Activated naive CD8-positive, alpha-beta T cell treated with anti-CD3 and anti-CD28 coated beads, Interleukin-2, amount 10 ng/mL, durations not matched to agents 7 days and 5 days (primary cell): ENCODE data around the gene P2RX2. TPM values are rescaled to one million over a fixed set of nuclear protein-coding genes. Genes with fewer than 3 reads are reported as not detected.

ENCODE experiments used
- ATAC-seq: fragments of 150-1000 bp; cut with Tn5 transposase; one replicate; pipeline ENCODE4 v1.10.0; 2021; ENCODE audit warnings: low read depth, moderate library complexity
- POLR2A ChIA-PET: fragments of 350-600 bp; sonication (Branson Sonifier 250); formaldehyde crosslinking; loops from one replicate; lab custom pipeline; 2021; ENCODE audit warnings: antibody characterized with exemption; lab: Charles Lee
- DNase-seq: peaks from one replicate; pipeline ENCODE4 v3.0.0; 2021
- H3K27ac Mint-ChIP-seq: one replicate; pipeline ENCODE4 v1.8.0; 2022; ENCODE audit warnings: mild to moderate bottlenecking, mixed read lengths
- H3K27me3 Mint-ChIP-seq: one replicate; pipeline ENCODE4 v1.8.0; 2022; ENCODE audit warnings: mild to moderate bottlenecking, moderate library complexity, mixed read lengths
- H3K36me3 Mint-ChIP-seq: one replicate; pipeline ENCODE4 v1.8.0; 2021; ENCODE audit warnings: mild to moderate bottlenecking, mixed read lengths
- H3K4me1 Mint-ChIP-seq: one replicate; pipeline ENCODE4 v1.8.0; 2021; ENCODE audit warnings: mixed read lengths
- H3K4me3 Mint-ChIP-seq: one replicate; pipeline ENCODE4 v1.8.0; 2022; ENCODE audit warnings: mild to moderate bottlenecking, moderate library complexity, mixed read lengths
- H3K9me3 Mint-ChIP-seq: one replicate; pipeline ENCODE4 v1.8.0; 2021; ENCODE audit warnings: mixed read lengths
- total RNA-seq, 2 experiments: library from RNA; stranded (reverse); gene quantifications; one replicate each; pipeline ENCODE4 v1.2.3, GENCODE V29; 2021

P2RX2 gene
- not detected for total RNA-seq

DNA sequence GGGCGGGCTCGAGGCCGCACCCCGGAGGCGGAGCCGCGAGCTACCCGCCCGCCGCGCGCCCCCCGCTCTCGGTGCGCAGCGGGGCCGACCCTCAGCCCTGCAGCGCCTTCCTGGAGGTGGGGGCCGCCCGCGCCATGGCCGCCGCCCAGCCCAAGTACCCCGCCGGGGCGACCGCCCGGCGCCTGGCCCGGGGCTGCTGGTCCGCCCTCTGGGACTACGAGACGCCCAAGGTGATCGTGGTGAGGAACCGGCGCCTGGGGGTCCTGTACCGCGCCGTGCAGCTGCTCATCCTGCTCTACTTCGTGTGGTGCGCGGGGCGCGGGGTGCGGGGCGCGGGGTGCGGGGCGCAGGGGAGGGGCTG lies at the start of gene P2RX2:
TSS of gene P2RX2 (plus strand) at position 94 of the 361 bp plus-strand sequence. CDS start at position 135, 41 bp downstream.
- Mint-ChIP-seq H3K9me3 (peaks cover 3% of the 10 kb centered on the region), H3K4me1 (peaks cover 6% of the 10 kb centered on the region), H3K4me3 (no peak within 1 kb of the TSS), H3K27me3 (peaks cover 31% of the 10 kb centered on the region), H3K36me3 (peaks cover 8% of the 10 kb centered on the region), H3K27ac (no peak within 1 kb of the TSS)
- DNase-seq (no peak), ATAC-seq (no peak)
- POLR2A ChIA-PET: no interaction called here

DNA sequence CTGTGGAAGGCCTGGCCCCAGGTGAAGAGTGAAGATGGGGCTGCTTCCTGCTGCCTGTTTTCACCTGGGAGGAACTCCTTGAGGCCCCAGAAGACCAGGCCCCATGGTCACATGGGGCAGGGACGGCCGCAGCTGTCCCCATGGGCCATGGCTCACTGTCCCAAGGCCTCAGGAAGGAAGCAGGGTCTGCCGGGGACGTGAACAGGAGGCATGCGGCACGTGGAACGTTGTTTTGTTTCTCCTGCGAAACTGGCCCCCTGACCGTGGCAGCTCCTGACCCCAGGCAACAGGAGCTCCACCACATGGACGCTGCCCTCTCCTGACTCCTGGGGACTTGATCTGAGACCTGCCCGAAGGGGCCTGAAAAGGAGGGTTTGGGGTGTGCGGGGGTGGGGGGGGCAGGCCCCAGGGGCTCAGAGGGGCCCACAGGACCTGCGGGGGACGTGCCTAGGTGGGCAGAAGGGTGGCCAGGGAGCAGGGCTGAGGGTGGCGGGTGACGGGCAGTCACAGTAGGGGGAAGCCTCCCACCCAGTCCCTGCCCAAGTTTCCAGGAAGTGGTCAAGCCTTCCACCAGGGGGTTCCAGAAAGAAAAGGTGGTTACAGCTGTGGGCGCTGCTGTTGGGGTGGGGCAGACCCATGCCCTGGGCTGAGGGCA lies 49.6 kb upstream of the P2RX2 start:
- H3K4me1 Mint-ChIP-seq: no peaks in the 10 kb centered on the region
- no peak overlapping the region for H3K27ac Mint-ChIP-seq
- no peak overlapping the region for H3K4me3 Mint-ChIP-seq
- ATAC-seq (no peak), DNase-seq (no peak)
- H3K36me3 Mint-ChIP-seq: no peaks in the 10 kb centered on the region
- no peaks in the 10 kb centered on the region for H3K27me3 Mint-ChIP-seq
- H3K9me3 Mint-ChIP-seq: no peaks in the 10 kb centered on the region
- POLR2A ChIA-PET: no interaction called here

DNA sequence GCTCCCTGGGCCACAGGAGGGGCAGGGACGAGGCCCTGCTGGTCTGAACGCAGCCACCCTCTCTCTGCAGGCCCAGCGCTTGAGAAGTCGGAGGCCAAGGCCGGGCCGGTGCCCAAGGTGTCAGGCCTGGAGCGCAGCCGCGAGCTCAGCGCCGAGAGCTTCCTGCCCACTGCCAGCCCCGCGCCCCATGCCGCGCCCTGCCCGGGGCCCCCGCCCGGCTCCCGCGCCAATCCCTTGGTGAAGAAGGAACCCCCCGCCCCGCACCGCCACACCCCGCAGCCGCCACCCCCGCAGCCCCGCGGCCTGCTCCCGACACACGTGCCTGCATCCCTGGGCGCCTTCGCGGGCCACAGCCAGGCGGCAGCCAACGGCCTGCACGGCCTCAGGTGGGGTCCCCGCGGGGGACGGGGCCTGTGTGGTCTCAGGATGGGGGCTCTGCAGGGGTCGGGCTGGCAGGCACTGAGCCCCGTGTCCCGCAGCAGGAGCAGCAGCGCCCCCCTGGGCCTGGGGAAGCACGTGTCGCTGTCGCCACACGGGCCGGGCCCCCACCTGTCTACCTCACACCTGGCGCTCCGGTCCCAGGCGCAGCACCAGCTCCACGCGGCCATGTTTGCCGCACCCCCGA lies 48.6 kb upstream of the P2RX2 start:
- Mint-ChIP-seq H3K4me3 (no peak overlapping the region), H3K36me3 (no peaks in the 10 kb centered on the region), H3K9me3 (no peaks in the 10 kb centered on the region), H3K4me1 (no peaks in the 10 kb centered on the region), H3K27ac (no peak overlapping the region), H3K27me3 (no peaks in the 10 kb centered on the region)
- POLR2A ChIA-PET: no interaction called here
- ATAC-seq: no peak
- DNase-seq: no peak

DNA sequence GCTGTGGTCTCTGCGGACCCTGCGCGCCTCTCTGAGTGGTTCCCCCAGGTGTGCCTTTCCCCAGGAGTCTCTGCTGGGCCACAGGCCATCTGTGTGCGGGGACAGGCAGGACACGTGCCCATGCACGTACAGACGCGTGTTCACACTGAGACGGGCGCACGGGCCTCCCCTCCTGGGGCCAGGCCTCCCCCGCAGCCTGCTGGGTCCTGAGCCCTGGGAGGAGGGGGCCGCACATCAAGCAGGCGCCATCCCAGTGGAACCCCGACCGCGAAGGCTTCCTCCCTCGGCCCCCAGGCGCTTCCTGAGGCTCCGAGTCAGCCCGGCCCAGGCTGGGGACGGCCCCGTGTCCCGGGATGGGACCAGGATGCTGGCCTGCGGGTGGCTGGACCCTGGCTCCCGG lies 47.9 kb upstream of the P2RX2 start:
- Mint-ChIP-seq H3K36me3 (no peaks in the 10 kb centered on the region), H3K9me3 (no peaks in the 10 kb centered on the region), H3K27me3 (no peaks in the 10 kb centered on the region), H3K4me3 (no peak overlapping the region), H3K27ac (no peak overlapping the region), H3K4me1 (no peaks in the 10 kb centered on the region)
- POLR2A ChIA-PET: no interaction called here
- ATAC-seq (no peak), DNase-seq (no peak)

DNA sequence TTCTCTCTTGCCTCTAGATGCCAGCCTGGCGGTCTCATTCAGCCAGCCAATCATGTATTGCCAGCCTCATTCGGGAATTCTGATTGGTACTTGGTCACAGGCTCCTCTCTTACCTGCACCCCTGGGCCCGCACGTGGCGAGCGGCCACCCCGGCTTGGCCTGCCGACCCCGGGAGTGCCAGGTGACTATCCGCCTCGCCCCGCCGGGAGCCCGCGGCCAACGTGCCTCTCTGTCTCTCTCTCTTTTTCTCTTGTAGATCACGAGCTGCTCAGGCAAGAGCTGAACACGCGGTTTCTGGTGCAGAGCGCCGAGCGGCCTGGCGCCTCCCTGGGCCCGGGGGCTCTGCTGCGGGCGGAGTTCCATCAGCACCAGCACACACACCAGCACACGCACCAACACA lies 47.5 kb upstream of the P2RX2 start:
- no peaks in the 10 kb centered on the region for H3K27me3 Mint-ChIP-seq
- no peak overlapping the region for H3K4me3 Mint-ChIP-seq
- H3K27ac Mint-ChIP-seq: no peak overlapping the region
- H3K9me3 Mint-ChIP-seq: no peaks in the 10 kb centered on the region
- POLR2A ChIA-PET: no interaction called here
- ATAC-seq (no peak), DNase-seq (no peak)
- H3K36me3 Mint-ChIP-seq: no peaks in the 10 kb centered on the region
- H3K4me1 Mint-ChIP-seq: no peaks in the 10 kb centered on the region

DNA sequence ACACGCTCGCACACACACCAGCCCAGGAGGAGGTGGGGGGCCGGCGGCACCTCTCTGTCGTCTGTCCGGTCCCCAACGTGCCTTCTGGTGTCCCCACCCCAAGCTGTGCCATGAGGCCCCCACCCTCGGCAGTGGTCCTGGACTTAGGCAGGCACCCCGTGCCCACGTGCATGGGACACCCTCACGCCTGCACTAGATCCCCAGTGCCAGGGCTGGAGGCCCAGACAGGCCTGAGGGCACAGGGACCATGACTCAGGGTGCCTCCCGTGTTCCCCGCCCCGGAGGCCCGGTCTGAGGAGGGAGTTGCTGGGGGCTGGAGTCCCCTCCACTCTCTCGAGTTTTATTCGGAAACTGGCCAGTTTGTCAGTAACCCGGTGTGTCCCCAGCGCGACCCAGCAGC lies 47.0 kb upstream of the P2RX2 start:
- Mint-ChIP-seq H3K27ac (no peak overlapping the region), H3K4me1 (no peaks in the 10 kb centered on the region), H3K36me3 (no peaks in the 10 kb centered on the region), H3K9me3 (no peaks in the 10 kb centered on the region), H3K27me3 (no peaks in the 10 kb centered on the region), H3K4me3 (no peak overlapping the region)
- POLR2A ChIA-PET: no interaction called here
- ATAC-seq: no peak
- DNase-seq: no peak

DNA sequence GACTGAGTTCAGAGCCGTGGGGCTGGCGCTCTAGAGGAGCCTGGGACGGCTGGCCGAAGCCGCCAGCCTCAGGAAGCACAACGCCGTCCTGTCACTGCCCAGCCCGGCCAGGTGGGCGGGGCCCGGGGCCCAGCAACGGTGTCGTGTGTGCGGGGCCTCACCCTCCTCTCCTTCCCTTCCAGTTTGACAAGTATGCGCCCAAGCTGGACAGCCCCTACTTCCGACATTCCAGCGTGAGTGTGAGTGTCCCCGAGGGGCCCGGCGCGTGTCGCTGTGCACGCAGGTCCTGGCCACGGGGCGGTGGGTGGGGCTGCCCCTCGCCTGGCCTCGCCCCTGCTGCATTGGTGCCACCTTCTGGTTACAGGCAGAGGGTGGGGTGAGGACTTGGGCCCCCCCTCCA lies 46.5 kb upstream of the P2RX2 start:
- POLR2A ChIA-PET: no interaction called here
- no peaks in the 10 kb centered on the region for H3K27me3 Mint-ChIP-seq
- H3K27ac Mint-ChIP-seq: no peak overlapping the region
- no peaks in the 10 kb centered on the region for H3K9me3 Mint-ChIP-seq
- no peak for DNase-seq
- H3K36me3 Mint-ChIP-seq: no peaks in the 10 kb centered on the region
- ATAC-seq: no peak
- no peak overlapping the region for H3K4me3 Mint-ChIP-seq
- no peaks in the 10 kb centered on the region for H3K4me1 Mint-ChIP-seq

DNA sequence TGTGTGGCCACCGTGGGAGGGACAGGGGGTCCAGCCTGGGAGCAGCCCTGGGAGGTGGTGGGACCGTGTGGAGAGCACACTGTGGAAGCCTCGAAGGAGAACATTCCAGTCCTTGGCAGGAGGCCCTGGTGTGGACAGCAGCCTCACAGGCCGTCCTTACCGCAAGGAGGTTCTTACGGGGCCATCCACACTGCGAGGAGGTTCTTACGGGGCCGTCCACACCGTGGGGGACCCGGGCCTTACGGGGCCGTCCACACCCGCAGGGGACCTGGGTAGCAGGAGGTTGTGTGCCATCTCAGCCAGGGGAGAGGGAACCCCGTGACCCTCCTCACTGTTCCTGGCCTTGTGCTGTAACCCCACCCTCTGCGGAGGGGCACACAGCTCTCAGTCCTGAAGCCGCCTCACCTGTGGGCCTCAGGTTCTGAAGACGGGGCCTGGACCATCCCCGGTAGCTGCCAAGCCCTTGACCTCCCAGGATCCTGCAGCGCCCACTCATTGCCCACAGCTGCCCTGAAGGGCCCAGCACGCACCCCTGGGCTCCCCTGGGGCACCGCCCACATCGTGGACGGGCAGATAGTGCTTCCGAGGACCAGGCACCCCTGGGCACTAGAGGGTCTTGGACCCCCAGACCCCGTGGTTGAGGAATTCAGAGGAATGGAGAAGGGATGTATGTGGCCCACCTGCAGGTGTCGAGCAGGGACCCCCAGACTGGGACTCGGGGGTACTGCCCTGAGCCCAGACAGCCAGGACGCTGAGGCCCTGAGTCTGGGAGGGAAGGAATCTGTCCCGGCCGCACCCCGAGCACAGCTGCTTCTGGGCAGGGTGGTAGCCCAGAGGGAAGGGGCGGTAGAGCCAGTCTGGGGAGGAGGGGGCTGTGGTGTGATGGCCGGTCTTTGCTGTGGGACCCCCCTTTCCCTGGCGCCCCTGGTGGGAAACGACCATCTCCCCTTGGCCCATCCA lies 45.5 kb upstream of the P2RX2 start:
- POLR2A ChIA-PET: no interaction called here
- H3K27ac Mint-ChIP-seq: no peak overlapping the region
- no peak for DNase-seq
- no peaks in the 10 kb centered on the region for H3K27me3 Mint-ChIP-seq
- H3K9me3 Mint-ChIP-seq: no peaks in the 10 kb centered on the region
- no peaks in the 10 kb centered on the region for H3K36me3 Mint-ChIP-seq
- no peaks in the 10 kb centered on the region for H3K4me1 Mint-ChIP-seq
- ATAC-seq: no peak
- no peak overlapping the region for H3K4me3 Mint-ChIP-seq

DNA sequence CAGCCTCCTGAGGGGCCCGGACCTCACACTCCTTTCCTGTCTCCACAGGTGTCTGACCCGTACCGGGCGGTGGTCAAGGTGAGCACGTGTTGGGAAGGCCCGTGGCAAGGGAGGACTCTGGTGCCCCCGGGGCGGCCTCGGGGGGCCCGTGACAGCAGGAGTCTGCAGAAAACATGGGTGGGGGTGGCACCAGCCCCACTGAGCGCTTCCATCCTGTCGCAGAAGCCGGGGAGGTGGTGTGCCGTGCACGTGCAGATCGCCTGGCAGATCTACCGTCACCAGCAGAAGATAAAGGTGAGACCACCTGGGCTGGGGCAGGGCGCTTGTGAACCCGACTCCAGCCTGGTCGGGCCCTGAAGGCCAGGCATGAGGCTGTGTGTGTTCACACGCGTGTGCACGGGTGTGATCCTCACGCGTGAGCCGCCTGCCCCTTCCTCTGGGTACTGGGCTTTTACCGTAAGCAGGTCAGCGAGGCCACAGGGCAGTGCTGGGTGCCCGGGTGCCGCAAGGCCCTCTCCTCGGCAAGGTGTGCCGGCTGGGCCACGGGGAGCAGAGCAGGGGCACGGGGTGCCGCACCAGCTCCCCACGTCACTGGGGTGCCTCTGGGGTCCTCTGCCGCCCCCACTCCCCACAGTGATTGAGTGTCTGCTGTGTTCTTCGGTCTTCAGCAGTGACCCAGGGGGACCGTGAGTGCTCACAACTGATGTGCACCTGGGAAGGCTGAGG lies 44.1 kb upstream of the P2RX2 start:
- Mint-ChIP-seq H3K27me3 (no peaks in the 10 kb centered on the region), H3K4me3 (no peak overlapping the region), H3K36me3 (no peaks in the 10 kb centered on the region), H3K9me3 (no peaks in the 10 kb centered on the region), H3K4me1 (no peaks in the 10 kb centered on the region), H3K27ac (no peak overlapping the region)
- POLR2A ChIA-PET: no interaction called here
- DNase-seq: no peak
- no peak for ATAC-seq

DNA sequence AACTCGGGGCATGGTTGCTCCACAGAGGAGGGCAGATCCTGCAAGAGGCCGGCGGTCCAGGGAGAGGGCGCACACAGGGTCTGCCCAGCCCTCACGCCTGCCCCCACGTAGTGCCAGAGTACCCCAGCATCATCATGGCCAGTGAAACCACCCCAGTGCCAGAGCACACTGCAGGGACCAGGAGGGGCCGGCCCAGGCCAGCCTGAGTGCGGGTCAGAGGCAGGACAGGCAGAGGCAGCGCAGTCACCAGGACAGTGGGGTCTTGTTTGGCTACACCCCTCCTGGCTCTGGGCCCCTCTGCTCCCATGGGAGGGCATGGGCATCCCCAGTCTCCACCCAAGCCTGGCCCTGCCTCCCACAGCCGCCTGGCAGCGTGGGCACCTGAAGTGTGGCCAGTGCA lies 42.9 kb upstream of the P2RX2 start:
- no peaks in the 10 kb centered on the region for H3K27me3 Mint-ChIP-seq
- H3K36me3 Mint-ChIP-seq: no peaks in the 10 kb centered on the region
- no peaks in the 10 kb centered on the region for H3K9me3 Mint-ChIP-seq
- no peak overlapping the region for H3K4me3 Mint-ChIP-seq
- H3K4me1 Mint-ChIP-seq: no peaks in the 10 kb centered on the region
- no peak overlapping the region for H3K27ac Mint-ChIP-seq
- POLR2A ChIA-PET: no interaction called here
- DNase-seq (no peak), ATAC-seq (no peak)

DNA sequence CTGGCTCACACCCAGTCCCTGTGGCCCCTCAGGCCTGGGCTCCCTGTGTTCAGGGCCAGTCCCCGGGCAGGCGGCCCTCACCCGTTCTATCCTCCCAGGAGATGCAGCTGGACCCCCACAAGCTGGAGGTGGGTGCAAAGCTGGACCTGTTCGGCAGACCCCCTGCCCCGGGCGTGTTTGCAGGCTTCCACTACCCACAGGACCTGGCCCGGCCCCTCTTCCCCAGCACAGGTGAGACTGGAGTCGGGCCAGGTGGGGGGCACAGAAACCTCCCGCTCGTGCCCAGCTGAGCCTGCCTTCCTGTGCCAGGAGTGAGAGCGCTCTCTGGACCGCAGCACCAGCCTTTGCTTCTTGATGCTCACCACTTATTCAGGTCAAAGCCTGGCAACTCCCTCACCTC lies 41.9 kb upstream of the P2RX2 start:
- DNase-seq (no peak), ATAC-seq (no peak)
- no peaks in the 10 kb centered on the region for H3K36me3 Mint-ChIP-seq
- H3K27ac Mint-ChIP-seq: no peak overlapping the region
- H3K4me3 Mint-ChIP-seq: no peak overlapping the region
- POLR2A ChIA-PET: no interaction called here
- no peaks in the 10 kb centered on the region for H3K4me1 Mint-ChIP-seq
- H3K9me3 Mint-ChIP-seq: no peaks in the 10 kb centered on the region
- no peaks in the 10 kb centered on the region for H3K27me3 Mint-ChIP-seq

DNA sequence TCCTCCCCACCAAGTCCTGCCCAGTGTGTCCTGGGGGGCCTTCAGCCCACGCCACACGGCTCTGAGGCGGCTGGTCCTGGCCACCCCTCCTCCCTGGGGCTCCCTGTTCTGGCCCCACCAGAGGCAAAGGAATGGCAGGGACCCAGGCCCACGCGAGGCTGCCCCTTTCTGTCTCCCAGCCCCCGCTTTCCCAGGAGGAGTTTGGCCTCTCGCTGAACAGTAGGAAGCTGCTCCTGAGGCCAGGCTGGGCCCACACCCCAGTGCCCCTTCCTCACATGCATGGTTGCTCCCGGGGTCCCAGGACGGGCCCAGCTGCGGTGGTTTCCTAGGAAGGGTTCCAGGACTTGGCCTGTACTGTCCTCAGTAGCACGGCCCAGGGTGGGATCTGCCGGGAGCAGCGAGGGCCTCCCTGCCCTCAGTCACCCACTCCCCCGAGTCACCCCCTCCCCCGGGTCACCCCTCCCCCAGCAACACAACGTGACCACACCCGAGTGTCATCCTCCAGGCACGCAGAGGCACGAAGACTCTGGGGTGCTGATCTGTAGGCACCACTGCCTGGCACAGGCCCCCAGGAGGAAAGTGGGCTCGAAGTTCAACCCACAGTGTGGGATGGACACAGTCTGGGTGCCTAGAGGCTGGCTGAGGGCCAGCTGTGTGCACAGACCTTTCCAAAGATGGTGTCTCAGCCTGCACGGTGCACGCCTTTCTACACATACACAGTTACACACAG lies 41.2 kb upstream of the P2RX2 start:
- H3K9me3 Mint-ChIP-seq: no peaks in the 10 kb centered on the region
- no peak overlapping the region for H3K4me3 Mint-ChIP-seq
- POLR2A ChIA-PET: no interaction called here
- no peak for DNase-seq
- no peak overlapping the region for H3K27ac Mint-ChIP-seq
- no peaks in the 10 kb centered on the region for H3K27me3 Mint-ChIP-seq
- no peaks in the 10 kb centered on the region for H3K36me3 Mint-ChIP-seq
- H3K4me1 Mint-ChIP-seq: no peaks in the 10 kb centered on the region
- no peak for ATAC-seq

DNA sequence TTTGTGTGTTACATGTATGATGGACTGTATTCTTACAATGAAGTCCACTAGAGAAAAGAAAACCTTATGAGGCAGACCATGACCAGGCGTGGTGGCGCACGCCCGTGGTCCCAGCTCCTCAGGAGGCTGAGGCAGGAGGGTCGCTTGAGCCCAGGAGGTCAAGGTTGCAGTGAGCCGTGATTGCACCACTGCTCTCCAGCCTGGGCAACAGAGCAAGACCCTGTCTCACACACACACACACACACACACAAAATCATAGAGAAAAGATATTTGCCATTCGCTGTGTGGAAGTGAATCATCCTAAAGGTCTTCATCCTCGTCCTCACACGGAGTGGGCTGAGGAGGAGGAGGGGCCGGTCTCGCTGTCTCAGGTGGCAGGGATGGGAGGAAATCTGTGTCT lies 40.5 kb upstream of the P2RX2 start:
- Mint-ChIP-seq H3K27me3 (no peaks in the 10 kb centered on the region), H3K36me3 (no peaks in the 10 kb centered on the region), H3K27ac (no peak overlapping the region), H3K4me1 (no peaks in the 10 kb centered on the region), H3K4me3 (no peak overlapping the region), H3K9me3 (no peaks in the 10 kb centered on the region)
- ATAC-seq (no peak), DNase-seq (no peak)
- POLR2A ChIA-PET: no interaction called here
